ENCODE measurements around the gene C19orf38. TPM values are rescaled to one million over a fixed set of nuclear protein-coding genes. Genes with fewer than 3 reads are reported as not detected.
A peak's percentile ranks its signal among the peaks of the same experiment; 100 is the strongest.

The C19orf38 gene
- total and polyA plus RNA-seq, 2 donors (not counting 3 experiments of a cell fraction or from before 2014, with no cell fraction given), result not detected

GRCh38 chr19:10885201-10886169 is 37.3 kb downstream of the C19orf38 start:
- Histone ChIP-seq H4K20me1 (replicated peaks; ENCODE audit: control insufficient read depth, extremely low read depth, insufficient read depth, low read length) (no peaks in the 10 kb centered on the region), H3K27ac (ENCODE audit: insufficient read depth, low read depth, low read length) (no peak overlapping the region), H3K9me1 (replicated peaks; ENCODE audit: control insufficient read depth, extremely low read depth, insufficient read depth, low read length) (no peaks in the 10 kb centered on the region), H3K36me3 (ENCODE audit: control insufficient read depth in 2 of 2, extremely low read depth in 1 of 2, insufficient read depth in 2 of 2, low read length in 2 of 2) (no peaks in the 10 kb centered on the region), H3K9ac (replicated peaks; ENCODE audit: extremely low read depth, insufficient read depth, low read length) (no peak overlapping the region), H2AFZ (ENCODE audit: low read depth, low read length) (no peak overlapping the region), H3K4me1 (ENCODE audit: control insufficient read depth, extremely low read depth, insufficient read depth, low read length) (no peaks in the 10 kb centered on the region), H3K79me2 (ENCODE audit: control insufficient read depth, insufficient read depth, low read length) (peaks cover 36% of the 10 kb centered on the region), H3K4me3 (replicated peaks in 1 of 3; ENCODE audit: insufficient read depth in 1 of 3, low read depth in 1 of 3, low read length in 3 of 3) (no peak overlapping the region), H3K4me2 (ENCODE audit: insufficient read depth, low read length) (no peak overlapping the region), H3K9me3 (replicated peaks; ENCODE audit: control insufficient read depth, insufficient read depth, low read length) (no peaks in the 10 kb centered on the region), H3K27me3 (ENCODE audit: control insufficient read depth in 2 of 2, insufficient read depth in 2 of 2, low read length in 2 of 2) (no peaks in the 10 kb centered on the region)
- POLR2A ChIA-PET, result interaction anchor here (0.6 to 0.7 kb wide), 2 partner anchors 9 to 333 kb away, joined by 4 to 10 read pairs; no protein-coding TSS in a partner anchor
- peak; percentile 21 for FAIRE-seq
- dilution Hi-C loops (cut with MboI; ENCODE audit: extremely low pct_ligation_motif_present, low sequenced_read_pairs), result no loop called here
- DNase-seq (ENCODE audit: low read depth, low spot score), result no peak
- no TSS peak for BruUV-seq (replicated peaks)
- CTCF ChIA-PET, result interaction anchor here (0.5 to 2.6 kb wide), 3 partner anchors 14 to 56 kb away, joined by 3 to 14 read pairs (median 3); partner anchors contain the start of gene CARM1
- intact Hi-C loops (cut with micrococcal nuclease), result no loop called here
- TF ChIP-seq, protein P1, sequence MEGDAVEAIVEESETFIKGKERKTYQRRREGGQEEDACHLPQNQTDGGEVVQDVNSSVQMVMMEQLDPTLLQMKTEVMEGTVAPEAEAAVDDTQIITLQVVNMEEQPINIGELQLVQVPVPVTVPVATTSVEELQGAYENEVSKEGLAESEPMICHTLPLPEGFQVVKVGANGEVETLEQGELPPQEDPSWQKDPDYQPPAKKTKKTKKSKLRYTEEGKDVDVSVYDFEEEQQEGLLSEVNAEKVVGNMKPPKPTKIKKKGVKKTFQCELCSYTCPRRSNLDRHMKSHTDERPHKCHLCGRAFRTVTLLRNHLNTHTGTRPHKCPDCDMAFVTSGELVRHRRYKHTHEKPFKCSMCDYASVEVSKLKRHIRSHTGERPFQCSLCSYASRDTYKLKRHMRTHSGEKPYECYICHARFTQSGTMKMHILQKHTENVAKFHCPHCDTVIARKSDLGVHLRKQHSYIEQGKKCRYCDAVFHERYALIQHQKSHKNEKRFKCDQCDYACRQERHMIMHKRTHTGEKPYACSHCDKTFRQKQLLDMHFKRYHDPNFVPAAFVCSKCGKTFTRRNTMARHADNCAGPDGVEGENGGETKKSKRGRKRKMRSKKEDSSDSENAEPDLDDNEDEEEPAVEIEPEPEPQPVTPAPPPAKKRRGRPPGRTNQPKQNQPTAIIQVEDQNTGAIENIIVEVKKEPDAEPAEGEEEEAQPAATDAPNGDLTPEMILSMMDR (IDR thresholded peaks at IDR 0.05; ENCODE audit: extremely low read depth in 1 of 2, insufficient read depth in 1 of 2, low read depth in 1 of 2, low read length in 2 of 2), result no peak
- TF ChIP-seq POLR2AphosphoS5 (IDR thresholded peaks at IDR 0.05; ENCODE audit: insufficient read depth, low read depth, low read length) (no peak), EZH2 (IDR thresholded peaks at IDR 0.05; ENCODE audit: borderline replicate concordance, low read depth, low read length, severe bottlenecking) (no peak), FOS (IDR thresholded peaks at IDR 0.05; ENCODE audit: borderline replicate concordance, insufficient read depth, low read length) (no peak), JUN (IDR thresholded peaks at IDR 0.05; ENCODE audit: borderline replicate concordance, insufficient read depth, insufficient read length, low read depth) (no peak), GATA2 (IDR thresholded peaks at IDR 0.05; ENCODE audit: insufficient read depth, insufficient read length, low read depth, low read length) (no peak), POLR2A (IDR thresholded peaks at IDR 0.05; ENCODE audit: low read depth, low read length) (no peak), MYC (IDR thresholded peaks at IDR 0.05; ENCODE audit: low read depth, low read length) (no peak)
- TF ChIP-seq, protein P2, sequence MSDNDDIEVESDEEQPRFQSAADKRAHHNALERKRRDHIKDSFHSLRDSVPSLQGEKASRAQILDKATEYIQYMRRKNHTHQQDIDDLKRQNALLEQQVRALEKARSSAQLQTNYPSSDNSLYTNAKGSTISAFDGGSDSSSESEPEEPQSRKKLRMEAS (IDR thresholded peaks at IDR 0.05; ENCODE audit: insufficient read depth, insufficient read length), result no peak

Data from endothelial cell of umbilical vein (primary cell).